Measurements from ENCODE around the gene LSM12.
A peak's percentile ranks its signal among the peaks of the same experiment; 100 is the strongest.
"Not testable (repeated sequence)": the region's sequence is repeated elsewhere in the genome, so short reads cannot be mapped to it uniquely, and the experiment has no call there.

The LSM12 gene

DNA sequence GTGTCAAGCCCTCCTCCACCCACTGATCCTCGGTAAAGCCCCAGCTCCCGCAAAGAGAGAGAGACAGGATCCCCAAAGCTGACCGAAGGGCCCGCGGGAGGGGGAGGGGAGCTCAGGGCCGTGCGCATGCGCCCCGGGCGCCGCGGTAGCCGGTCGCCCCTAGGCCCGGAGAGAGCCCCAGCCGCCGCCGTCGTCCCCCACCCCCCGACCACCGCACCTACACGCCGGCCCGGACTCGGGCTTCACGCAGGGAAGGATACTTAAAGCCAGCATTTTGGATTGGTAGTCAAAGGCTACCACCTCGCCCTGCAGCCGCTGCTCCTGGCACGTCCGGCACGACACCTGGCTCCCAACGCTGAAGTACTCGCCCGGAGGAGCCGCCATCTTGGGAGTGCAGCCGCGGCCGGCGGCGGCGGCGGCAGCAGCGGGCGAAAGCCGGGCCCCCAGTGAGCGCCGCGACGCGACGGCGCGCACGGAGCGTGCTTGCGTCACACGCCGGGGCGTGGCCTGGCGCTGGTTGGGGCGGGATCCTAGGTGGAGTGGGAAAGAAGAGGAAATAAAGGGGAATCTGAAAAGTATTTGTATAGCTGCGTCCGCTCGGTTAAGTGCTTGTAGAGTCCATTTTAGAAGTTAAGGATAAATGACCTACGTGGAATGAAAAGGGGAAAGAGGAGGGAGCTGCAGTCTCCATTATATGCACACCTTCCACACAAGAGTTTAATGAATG lies at the start of gene LSM12:
Gene LSM12, minus strand, starts transcription at position 468 of the 727 bp plus-strand sequence. Its CDS starts 84 bp downstream, at position 384.
- peak; percentile 89 for DNase-seq (ENCODE audit: low read depth)

DNA sequence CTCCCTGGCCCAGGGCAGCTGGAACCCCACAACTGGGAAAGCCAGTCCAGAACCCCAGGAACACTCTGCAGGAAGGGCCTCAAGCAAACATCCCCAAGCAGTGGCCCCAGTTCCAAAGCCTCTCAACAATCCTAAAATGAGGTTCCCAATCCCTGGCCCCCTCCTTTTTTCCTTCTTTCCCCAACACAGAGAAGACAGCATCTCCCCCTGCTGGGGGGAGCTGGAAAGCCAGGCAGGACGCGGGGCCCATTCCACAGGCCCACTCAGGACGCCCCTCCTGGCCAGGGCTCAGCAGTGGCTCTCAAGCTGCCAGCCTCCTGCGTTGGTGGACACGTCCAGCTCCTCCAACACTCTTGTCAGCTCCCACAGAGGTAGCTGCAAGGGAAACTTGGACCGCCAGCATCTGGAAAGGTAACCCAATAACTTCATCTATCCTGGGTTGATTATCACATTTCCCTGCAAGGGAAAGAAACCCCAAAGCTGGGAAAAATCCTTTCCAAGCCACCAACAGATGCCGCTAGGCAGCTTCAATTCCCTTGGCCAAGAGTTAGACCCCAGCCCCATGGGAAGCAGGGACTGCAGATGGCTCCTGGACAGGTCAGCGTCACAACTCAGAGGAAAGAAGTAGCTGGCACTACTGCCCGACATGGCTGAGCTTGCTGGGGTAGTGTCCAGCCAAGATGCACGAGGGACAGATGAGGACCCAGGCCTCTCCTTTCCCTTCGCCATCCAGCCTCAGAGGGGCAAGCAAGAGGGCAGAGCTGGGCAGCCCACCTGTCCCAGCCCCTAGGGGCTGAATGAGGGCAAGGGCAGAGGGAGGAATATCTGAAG lies 49.3 kb upstream of the LSM12 start:
- DNase-seq (ENCODE audit: low read depth) = no peak

DNA sequence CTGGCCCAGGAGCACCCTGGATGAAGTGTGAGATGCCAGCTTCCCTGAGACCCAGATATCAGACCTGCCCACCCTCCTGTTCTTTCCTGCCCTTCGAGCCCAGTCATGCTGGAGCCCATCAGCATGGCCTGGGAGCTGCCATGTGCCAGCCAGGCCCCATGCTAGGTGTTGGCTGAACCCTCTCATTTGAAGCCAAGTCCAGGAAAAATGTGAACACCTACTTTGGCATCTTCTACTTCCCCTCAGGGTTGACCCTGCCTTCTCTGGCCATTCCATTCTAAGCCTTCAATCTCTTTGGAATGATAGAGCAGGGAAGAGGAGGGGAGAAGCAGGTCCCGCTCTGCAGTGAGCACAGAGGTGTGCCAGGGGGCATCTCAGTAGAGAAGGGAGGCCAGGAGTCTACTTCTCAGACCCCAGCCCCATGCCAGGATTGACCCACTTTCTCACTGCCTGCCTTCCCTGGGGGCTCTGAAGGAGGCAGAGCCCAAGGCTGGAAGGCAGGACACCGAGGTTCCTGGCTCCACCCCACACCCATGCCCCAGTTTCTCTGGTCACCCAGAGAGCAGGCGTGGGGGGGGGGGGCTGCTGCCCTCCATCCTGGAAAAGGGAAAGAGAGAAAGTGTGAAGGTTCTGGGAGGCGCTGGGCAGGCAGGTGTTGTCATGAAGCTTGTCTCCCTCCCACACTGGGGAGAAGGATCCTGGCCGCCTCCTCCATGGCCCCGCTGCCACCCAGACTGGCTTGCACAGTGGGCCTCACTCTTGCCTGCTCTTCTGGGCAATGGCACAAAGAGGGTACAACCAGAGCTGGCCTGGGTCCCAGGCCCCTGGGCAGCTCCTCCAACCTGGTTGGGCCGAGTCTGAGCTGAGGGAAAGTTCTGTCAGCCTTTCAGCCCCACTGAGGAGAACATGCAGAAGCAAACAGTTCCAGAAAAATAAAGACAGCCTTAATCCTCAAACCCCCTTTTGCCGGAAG lies 47.7 kb upstream of the LSM12 start:
- DNase-seq (ENCODE audit: low read depth) = no peak

DNA sequence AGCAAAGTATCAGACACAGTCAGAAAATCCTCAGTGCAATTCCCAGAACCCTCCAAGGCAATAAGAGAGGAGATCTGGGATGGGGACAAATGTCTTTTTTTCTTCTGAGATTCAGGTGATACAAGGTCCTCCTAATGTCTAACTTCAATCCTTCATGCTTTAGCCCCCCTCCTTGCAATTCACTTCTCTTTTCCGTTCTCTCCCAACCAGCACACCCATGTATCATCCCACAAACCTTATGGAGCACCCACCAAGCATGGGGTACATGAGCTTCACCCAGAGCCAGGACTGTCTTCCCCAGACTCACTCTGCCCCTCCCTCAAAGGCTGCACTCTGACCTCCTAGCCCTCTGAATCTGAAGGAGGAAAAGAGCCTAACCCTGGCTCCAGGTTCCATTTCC lies 46.9 kb upstream of the LSM12 start:
- DNase-seq (ENCODE audit: low read depth) = no peak

DNA sequence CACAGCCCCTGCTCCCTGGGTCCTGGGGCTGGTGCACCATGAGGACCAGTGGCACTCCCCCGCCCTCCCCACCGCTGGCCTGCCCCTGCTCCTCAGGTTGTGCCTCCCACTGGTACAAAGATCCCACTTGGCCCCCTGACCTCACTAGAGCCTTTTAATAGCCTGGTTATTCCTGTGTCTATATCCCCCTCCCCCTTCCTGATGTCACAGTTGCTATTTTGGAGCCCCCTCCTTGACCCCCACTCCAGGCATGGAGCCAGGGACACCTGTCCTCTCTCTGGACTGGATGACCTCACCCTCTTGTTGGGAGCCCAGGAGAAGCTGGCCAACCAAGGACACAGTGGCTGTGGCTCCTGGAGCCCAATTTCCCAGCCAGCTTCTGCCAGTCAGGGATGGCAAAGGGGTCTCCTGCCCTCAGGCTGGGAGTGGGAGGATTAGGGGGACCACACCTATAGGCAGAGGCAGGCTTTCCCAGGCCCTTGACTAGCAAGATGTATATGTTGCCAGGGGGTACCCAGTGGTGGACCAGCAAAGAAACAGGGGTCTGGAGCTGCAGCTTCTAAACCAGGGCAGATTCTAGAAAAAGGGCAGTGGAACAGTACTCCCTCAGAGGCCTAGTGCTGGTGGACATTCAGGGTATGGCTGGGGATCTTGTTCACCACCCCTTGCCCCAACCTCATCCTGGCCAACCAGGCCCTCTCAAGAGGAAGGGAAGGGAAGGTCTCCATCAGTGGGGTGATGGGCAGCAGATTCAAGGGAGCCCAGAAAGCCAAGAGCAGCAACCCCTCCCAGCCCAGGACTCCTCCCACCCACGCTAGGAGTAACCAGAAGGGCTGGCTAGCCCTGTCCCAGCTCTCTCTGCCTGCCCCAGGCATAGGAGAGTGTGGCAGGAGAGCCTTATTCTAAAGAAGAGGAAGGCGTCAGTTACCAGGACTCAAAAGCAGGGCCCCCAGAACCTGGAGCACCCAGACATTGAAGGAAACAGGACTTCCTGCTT lies 46.1 kb upstream of the LSM12 start:
- no peak for DNase-seq (ENCODE audit: low read depth)

GRCh38 chr17:44111777-44112176 lies 45.3 kb upstream of the LSM12 start:
- no peak for DNase-seq (ENCODE audit: low read depth)

- peak; percentile 33 for DNase-seq (ENCODE audit: low read depth)
These were observed 44.6 kb upstream of the LSM12 start for GRCh38 chr17:44110823-44111633.

- DNase-seq (ENCODE audit: low read depth) = no peak
These were observed 43.7 kb upstream of the LSM12 start for GRCh38 chr17:44110011-44110686.

DNA sequence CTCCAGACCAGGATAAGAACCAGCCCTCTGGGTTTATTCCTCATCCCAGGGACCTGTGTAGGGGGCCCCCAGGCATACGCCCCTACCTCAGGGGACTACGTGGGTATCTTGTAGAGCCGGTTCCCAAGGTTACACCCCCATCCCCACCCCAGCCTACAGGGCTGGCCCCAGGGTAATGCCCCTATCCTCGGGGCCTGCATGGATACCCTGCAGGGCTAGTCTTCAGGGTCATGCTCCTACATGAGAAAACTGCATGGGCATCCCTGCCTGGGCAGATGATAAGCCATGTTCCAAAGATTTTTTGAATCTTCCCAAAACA lies 42.8 kb upstream of the LSM12 start:
- no peak for DNase-seq (ENCODE audit: low read depth)

DNA sequence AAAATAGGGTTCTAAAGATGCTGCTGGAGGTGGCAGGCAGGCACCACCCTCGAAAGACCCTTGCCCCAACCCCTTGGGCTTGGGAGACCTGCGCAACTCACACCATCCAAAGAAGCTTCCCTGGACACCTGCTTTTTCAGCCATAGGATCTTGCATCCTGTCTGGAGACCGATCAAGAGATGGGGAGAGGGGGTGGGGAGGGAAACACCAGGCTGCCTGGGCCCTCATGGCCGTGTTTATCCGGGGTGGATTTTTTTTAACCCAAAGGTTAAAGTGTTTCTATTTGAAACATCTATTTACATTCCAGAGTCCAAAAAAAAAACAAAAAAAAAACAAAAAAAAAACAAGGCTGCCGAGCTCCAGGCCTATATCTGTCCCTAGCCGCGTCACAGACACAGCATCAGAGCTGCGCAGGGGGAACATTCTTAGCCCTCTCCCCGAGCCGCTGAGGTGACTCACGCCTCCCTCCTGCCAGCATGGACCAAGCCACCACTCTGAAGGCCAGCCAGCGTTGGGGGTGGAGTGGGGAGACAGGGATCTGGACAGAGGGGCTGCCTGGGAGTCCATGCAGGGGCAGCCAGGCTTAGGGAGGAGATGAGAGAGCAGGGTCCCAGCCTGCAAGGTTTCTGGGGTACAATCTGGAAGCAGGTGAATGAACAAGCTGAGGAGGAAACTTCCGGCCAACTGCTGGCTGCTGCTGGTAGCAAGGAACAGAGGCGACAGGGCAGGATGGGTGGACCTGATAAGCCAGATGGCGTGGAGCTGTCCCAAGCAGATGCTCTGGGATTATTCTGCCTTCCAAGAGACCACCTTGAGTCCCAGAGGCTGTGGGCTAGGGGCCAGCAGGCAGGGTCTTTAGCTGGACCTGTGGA lies 42.2 kb upstream of the LSM12 start:
- DNase-seq (ENCODE audit: low read depth) = no peak

- no peak for DNase-seq (ENCODE audit: low read depth)
These were observed 40.3 kb upstream of the LSM12 start for GRCh38 chr17:44106801-44107200.

- no peak for DNase-seq (ENCODE audit: low read depth)
These were observed 39.5 kb upstream of the LSM12 start for GRCh38 chr17:44105941-44106340.

DNA sequence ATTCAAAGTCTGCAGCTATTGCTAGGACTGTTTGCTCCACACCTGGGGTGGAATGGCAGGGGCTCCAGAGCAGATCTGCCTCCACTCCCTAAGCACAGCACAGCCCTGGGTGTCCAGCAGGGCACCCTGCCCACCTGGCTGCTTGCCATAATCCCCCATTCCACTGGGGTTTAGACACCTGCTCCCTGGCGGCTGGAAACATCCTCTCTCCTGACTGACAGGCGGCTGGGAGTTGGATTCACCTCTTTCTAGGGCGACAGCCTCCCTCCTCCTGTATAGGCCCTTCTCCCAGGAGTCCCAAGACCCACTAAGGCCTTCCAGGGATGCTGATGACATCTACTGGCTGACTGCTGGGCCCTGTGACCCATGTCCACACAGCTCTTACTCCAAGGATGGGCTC lies 39.0 kb upstream of the LSM12 start:
- no peak for DNase-seq (ENCODE audit: low read depth)

- DNase-seq (ENCODE audit: low read depth) = no peak
These were observed 36.6 kb upstream of the LSM12 start for GRCh38 chr17:44102849-44103622.

DNA sequence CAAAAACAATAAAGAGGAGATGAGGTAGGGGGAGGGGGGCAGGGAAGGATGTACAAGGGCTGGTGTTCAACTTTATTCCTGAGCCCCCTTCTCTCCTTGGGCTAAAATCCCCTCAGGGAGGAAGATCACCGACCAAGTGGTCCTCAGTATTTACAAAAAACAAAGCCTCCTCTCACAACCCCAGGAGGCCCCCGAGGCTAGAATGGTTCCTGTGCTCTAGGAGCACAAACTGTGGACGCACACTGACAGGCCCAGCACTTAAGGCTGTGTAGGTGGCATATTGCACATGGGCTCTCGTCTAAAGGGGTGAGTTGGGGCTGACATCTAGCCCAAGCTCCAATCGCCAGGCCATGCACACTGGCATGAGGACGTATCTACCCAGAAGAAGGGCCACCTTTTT lies 35.4 kb upstream of the LSM12 start:
- DNase-seq (ENCODE audit: low read depth) = not testable (repeated sequence)

DNA sequence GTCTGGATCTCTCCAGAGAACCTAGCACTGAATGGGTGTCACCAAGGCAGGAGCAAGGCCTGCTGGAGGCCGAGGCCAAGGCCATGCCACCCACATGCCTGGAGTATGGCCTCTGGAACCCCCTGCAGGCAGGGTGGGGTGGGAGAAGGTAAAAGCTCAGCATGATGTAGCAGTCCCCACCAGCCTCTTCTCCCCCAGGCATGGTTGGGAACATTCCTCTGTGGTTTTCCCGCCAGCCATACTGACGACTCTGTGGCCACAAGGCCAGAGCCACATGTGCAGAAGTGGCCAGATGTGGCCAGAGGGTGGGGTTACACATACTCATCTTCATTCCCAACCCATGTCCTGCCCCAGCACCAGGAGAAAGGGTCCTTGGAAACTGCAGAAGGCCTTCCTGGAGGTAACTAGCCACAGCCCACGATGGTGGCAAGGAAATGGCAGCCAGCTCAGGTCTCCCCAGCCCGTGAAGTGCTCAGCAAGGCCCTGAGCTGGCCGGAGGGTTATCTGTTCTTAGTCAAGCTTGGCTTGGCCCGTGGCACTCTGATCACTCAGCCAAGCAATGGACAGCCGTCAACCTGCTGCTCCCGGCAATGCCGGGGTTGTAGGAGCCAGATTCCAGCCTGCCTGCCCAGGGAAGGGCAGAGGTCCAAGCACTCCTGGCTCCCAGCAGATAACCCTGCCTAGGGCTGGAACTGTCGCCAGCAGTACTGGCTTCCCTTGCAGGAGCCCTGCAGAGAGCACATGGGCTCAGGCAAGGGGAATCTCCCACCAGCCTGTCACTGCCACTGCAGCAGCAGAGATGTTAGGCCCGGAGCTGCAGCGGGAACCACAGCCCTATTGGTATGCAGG lies 30.9 kb upstream of the LSM12 start:
- DNase-seq (ENCODE audit: low read depth) = no peak

All from activated T-helper 1 cell treated with Interleukin-2 at 50 U/mL for 16 hours (primary cell).